Measurements from ENCODE around the gene FERMT2.

The FERMT2 gene

GRCh38 chr14:52907949-52908348, 42.9 kb downstream of the FERMT2 start:
- DNase-seq (ENCODE audit: low read depth): no peak
- no peak for TF ChIP-seq CTCF (IDR thresholded peaks at IDR 0.05; ENCODE audit: control insufficient read depth, extremely low read depth, insufficient read depth)
- H3K4me3 ChIP-seq (ENCODE audit: low read depth, low read length): no peak overlapping the region

- no peak for DNase-seq (ENCODE audit: low read depth)
- no peak overlapping the region for H3K4me3 ChIP-seq (ENCODE audit: low read depth, low read length)
- TF ChIP-seq CTCF (IDR thresholded peaks at IDR 0.05; ENCODE audit: control insufficient read depth, extremely low read depth, insufficient read depth): no peak
Measured at GRCh38 chr14:52906141-52906601, 44.7 kb downstream of the FERMT2 start.

- TF ChIP-seq CTCF (IDR thresholded peaks at IDR 0.05; ENCODE audit: control insufficient read depth, extremely low read depth, insufficient read depth): no peak
- no peak overlapping the region for H3K4me3 ChIP-seq (ENCODE audit: low read depth, low read length)
- DNase-seq (ENCODE audit: low read depth): no peak
Measured at GRCh38 chr14:52902971-52903619, 47.8 kb downstream of the FERMT2 start.

GRCh38 chr14:52901357-52901980, 49.4 kb downstream of the FERMT2 start:
- no peak for TF ChIP-seq CTCF (IDR thresholded peaks at IDR 0.05; ENCODE audit: control insufficient read depth, extremely low read depth, insufficient read depth)
- no peak for DNase-seq (ENCODE audit: low read depth)
- H3K4me3 ChIP-seq (ENCODE audit: low read depth, low read length): no peak overlapping the region

GRCh38 chr14:52900731-52901130, 50.1 kb downstream of the FERMT2 start:
- no peak for TF ChIP-seq CTCF (IDR thresholded peaks at IDR 0.05; ENCODE audit: control insufficient read depth, extremely low read depth, insufficient read depth)
- H3K4me3 ChIP-seq (ENCODE audit: low read depth, low read length): no peak overlapping the region
- DNase-seq (ENCODE audit: low read depth): no peak

GRCh38 chr14:52898496-52898895, 52.4 kb downstream of the FERMT2 start:
- DNase-seq (ENCODE audit: low read depth): no peak
- TF ChIP-seq CTCF (IDR thresholded peaks at IDR 0.05; ENCODE audit: control insufficient read depth, extremely low read depth, insufficient read depth): no peak
- H3K4me3 ChIP-seq (ENCODE audit: low read depth, low read length): no peak overlapping the region

GRCh38 chr14:52895000-52895399, 55.9 kb downstream of the FERMT2 start:
- TF ChIP-seq CTCF (IDR thresholded peaks at IDR 0.05; ENCODE audit: control insufficient read depth, extremely low read depth, insufficient read depth): no peak
- DNase-seq (ENCODE audit: low read depth): no peak
- no peak overlapping the region for H3K4me3 ChIP-seq (ENCODE audit: low read depth, low read length)

Data from LNCaP clone FGC (cell line).